ENCODE data around the gene KAT2B. TPM values are rescaled to one million over a fixed set of nuclear protein-coding genes. Genes with fewer than 3 reads are reported as not detected.

KAT2B gene
- total RNA-seq, 1 donor from 2014 or later, result 15.1 TPM

GRCh38 chr3:20091331-20092047 lies 51.2 kb downstream of the KAT2B start:
- DNase-seq (ENCODE audit: extremely low read depth, low read depth, low spot score), result no peak

GRCh38 chr3:20095470-20095869 lies 55.2 kb downstream of the KAT2B start:
- no peak for DNase-seq (ENCODE audit: extremely low read depth, low read depth, low spot score)

GRCh38 chr3:20096135-20096685 lies 56.0 kb downstream of the KAT2B start:
- no peak for DNase-seq (ENCODE audit: extremely low read depth, low read depth, low spot score)

- DNase-seq (ENCODE audit: extremely low read depth, low read depth, low spot score), result no peak
Measured at GRCh38 chr3:20097015-20097414, 56.8 kb downstream of the KAT2B start.

- DNase-seq (ENCODE audit: extremely low read depth, low read depth, low spot score), result no peak
Measured at GRCh38 chr3:20099060-20099459, 58.8 kb downstream of the KAT2B start.

GRCh38 chr3:20100151-20100550 lies 59.9 kb downstream of the KAT2B start:
- DNase-seq (ENCODE audit: extremely low read depth, low read depth, low spot score), result no peak

GRCh38 chr3:20101041-20101440 lies 60.8 kb downstream of the KAT2B start:
- no peak for DNase-seq (ENCODE audit: extremely low read depth, low read depth, low spot score)

- no peak for DNase-seq (ENCODE audit: extremely low read depth, low read depth, low spot score)
Measured at GRCh38 chr3:20103731-20104130, 63.5 kb downstream of the KAT2B start.

GRCh38 chr3:20104167-20104661 lies 64.0 kb downstream of the KAT2B start:
- DNase-seq (ENCODE audit: extremely low read depth, low read depth, low spot score), result no peak

- DNase-seq (ENCODE audit: extremely low read depth, low read depth, low spot score), result no peak
Measured at GRCh38 chr3:20105513-20106280, 65.5 kb downstream of the KAT2B start.

GRCh38 chr3:20107722-20108121 lies 67.5 kb downstream of the KAT2B start:
- no peak for DNase-seq (ENCODE audit: extremely low read depth, low read depth, low spot score)

- DNase-seq (ENCODE audit: extremely low read depth, low read depth, low spot score), result no peak
Measured at GRCh38 chr3:20108869-20109268, 68.6 kb downstream of the KAT2B start.

GRCh38 chr3:20110826-20111225 lies 70.6 kb downstream of the KAT2B start:
- no peak for DNase-seq (ENCODE audit: extremely low read depth, low read depth, low spot score)

GRCh38 chr3:20111836-20112235 lies 71.6 kb downstream of the KAT2B start:
- DNase-seq (ENCODE audit: extremely low read depth, low read depth, low spot score), result no peak

- DNase-seq (ENCODE audit: extremely low read depth, low read depth, low spot score), result no peak
Measured at GRCh38 chr3:20121088-20121487, 80.8 kb downstream of the KAT2B start.

GRCh38 chr3:20123131-20123652 lies 82.9 kb downstream of the KAT2B start:
- DNase-seq (ENCODE audit: extremely low read depth, low read depth, low spot score), result no peak

GRCh38 chr3:20125289-20125688 lies 85.0 kb downstream of the KAT2B start:
- DNase-seq (ENCODE audit: extremely low read depth, low read depth, low spot score), result no peak

- DNase-seq (ENCODE audit: extremely low read depth, low read depth, low spot score), result no peak
Measured at GRCh38 chr3:20125897-20126296, 85.7 kb downstream of the KAT2B start.

GRCh38 chr3:20128358-20128757 lies 88.1 kb downstream of the KAT2B start:
- no peak for DNase-seq (ENCODE audit: extremely low read depth, low read depth, low spot score)

GRCh38 chr3:20130106-20130505 lies 89.9 kb downstream of the KAT2B start:
- no peak for DNase-seq (ENCODE audit: extremely low read depth, low read depth, low spot score)

- DNase-seq (ENCODE audit: extremely low read depth, low read depth, low spot score), result no peak
Measured at GRCh38 chr3:20136231-20136630, 96.0 kb downstream of the KAT2B start.

GRCh38 chr3:20137647-20138046 lies 97.4 kb downstream of the KAT2B start:
- DNase-seq (ENCODE audit: extremely low read depth, low read depth, low spot score), result no peak
